ENCODE measurements around the gene STX2.

DNA sequence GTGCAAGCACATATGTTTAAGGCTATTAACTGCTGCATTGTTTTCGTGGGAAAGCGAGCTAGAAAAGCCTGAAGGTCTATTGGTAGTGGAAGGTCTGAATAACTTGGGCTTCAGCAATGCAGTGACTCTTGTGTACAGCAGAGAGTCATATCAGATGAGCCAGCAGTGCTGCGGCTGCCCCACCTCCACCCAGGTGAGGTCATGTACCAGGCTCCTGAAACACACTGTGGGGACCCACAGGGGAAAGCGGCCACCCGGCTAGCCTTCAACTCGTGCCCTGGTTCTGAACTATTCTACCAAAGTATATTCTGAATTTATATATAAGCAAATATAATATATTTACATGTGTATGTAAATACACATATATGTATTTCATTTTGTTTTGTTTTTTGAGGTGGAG, 20.1 kb upstream of the STX2 start:
- TF ChIP-seq CTCF (conservative IDR thresholded peaks at IDR 0.05; ENCODE audit: low read depth, low read length) (no peak), EZH2 (IDR thresholded peaks at IDR 0.05; ENCODE audit: borderline replicate concordance, low read depth, low read length, poor library complexity, severe bottlenecking) (no peak)

Data from A673 (cell line).